GM21526 (cell line): ENCODE measurements around the gene SAA2.
A peak's percentile ranks its signal among the peaks of the same experiment; 100 is the strongest.
"Not testable (repeated sequence)": the region's sequence is repeated elsewhere in the genome, so short reads cannot be mapped to it uniquely, and the experiment has no call there.

Experiments used
- ATAC-seq: cut with Tn5 transposase; IDR thresholded peaks from one replicate; pipeline ENCODE4 v1.9.1; 2021; ENCODE audit warnings: moderate library complexity; ENCODE audit not compliant: unreplicated experiment, low FRiP score

Gene SAA2

DNA sequence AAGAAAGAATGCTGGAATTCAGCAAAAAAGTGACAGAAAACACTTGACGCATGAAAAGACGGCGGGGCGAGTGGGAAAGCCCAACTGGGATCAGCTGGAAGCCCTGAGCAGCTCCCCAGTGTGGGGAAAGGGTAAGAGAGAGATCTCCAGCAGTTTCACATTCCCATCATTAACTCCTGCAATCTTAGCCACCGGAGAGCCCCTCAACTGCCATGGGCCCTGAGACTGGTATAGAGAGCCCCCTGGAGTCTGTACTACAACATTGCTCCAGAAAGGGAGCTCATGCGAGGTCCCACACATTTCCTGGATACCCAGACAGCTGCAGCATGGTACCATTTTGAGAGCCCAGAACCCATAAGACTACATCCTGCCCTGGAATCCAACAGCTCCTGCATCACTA is 44.7 kb downstream of the SAA2 start:
- ATAC-seq, result peak; percentile 59

DNA sequence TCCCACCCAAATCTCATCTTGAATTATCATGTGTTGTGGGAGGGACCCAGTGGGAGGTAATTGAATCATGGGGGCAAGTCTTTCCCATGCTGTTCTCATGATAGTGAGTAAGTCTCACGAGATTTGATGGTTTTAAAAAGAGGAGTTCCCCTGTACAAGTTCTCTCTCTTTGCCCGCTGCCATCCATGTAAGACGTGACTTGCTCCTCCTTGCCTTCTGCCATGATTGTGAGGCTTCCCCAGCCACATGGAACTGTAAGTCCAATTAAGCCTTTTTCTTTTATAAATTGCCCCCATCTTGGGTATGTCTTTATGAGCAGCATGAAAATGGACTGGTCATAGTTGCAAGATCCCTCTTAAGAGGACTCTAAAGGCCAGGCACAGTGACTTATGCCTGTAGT is 50.7 kb downstream of the SAA2 start:
- ATAC-seq, result not testable (repeated sequence)

DNA sequence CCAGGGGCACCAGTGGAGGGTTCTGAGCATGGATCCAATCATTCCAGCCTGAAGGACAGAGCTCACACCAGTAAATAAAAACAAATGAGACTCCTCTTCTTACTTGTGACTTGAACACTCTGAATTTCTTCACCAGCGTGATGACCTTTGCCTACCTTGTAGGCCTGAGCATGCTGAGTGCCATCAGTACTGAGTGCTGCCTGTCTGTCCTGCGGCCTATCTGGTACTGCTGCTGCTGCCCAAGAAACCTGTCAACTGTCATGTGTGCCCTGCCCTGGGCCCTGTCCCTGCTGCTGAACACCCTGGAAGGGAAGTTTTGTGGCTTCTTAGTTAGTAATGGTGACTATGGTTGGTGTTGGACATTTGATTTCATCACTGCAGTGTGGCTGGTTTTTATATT is 51.9 kb downstream of the SAA2 start:
- ATAC-seq, result no peak
